ENCODE measurements around the gene S100A10. TPM values are rescaled to one million over a fixed set of nuclear protein-coding genes. Genes with fewer than 3 reads are reported as not detected.

S100A10 gene
- total and polyA plus RNA-seq, 2 experiments from 2014 or later, result 35.9 to 634 TPM

GRCh38 chr1:151940541-151940940, 53.1 kb downstream of the S100A10 start:
- Histone ChIP-seq H3K4me2 (no peak overlapping the region), H3K4me3 (no peak overlapping the region), H3K4me1 (ENCODE audit: insufficient read depth) (peaks cover 4% of the 10 kb centered on the region; the same call in 1 of the 2 replicates), H3K27ac (ENCODE audit: low read depth) (no peak overlapping the region), H3K36me3 (ENCODE audit: insufficient read depth) (no peaks in the 10 kb centered on the region), H3K79me2 (replicated peaks; ENCODE audit: insufficient read depth) (no peaks in the 10 kb centered on the region), H4K20me1 (replicated peaks; ENCODE audit: insufficient read depth) (no peaks in the 10 kb centered on the region), H3K27me3 (ENCODE audit: insufficient read depth) (no peaks in the 10 kb centered on the region), H3F3A (replicated peaks; ENCODE audit: low read depth) (no peaks in the 10 kb centered on the region), H2AFZ (no peak overlapping the region), H3K9me2 (ENCODE audit: insufficient read depth) (no peaks in the 10 kb centered on the region)
- DNase-seq (ENCODE audit: low spot score) (no peak), ATAC-seq (no peak)
- Mint-ChIP-seq H3K27ac (no peak overlapping the region), H3K27me3 (ENCODE audit: insufficient read depth, low read depth, poor library complexity) (peaks cover under 1% of the 10 kb centered on the region), H3K4me1 (peaks cover 10% of the 10 kb centered on the region; the same call in 2 of the 3 replicates), H3K36me3 (ENCODE audit: low read depth) (no peaks in the 10 kb centered on the region), H3K9me3 (no peaks in the 10 kb centered on the region), H3K4me3 (no peak overlapping the region)
- TF ChIP-seq CTCF (conservative IDR thresholded peaks at IDR 0.05; ENCODE audit: low read depth in 2 of 2) (no peak), ZNF462 (CRISPR knock-in tag; IDR thresholded peaks at IDR 0.05) (no peak), ETS1 (IDR thresholded peaks at IDR 0.05) (no peak), EZH2 (IDR thresholded peaks at IDR 0.05; ENCODE audit: low read depth, unreplicated experiment) (no peak), ZNF114 (CRISPR knock-in tag; IDR thresholded peaks at IDR 0.05) (no peak), POLR2AphosphoS5 (IDR thresholded peaks at IDR 0.05; ENCODE audit: low read depth) (no peak), EZH2phosphoT487 (IDR thresholded peaks at IDR 0.05; ENCODE audit: unreplicated experiment) (no peak), ZNF331 (CRISPR knock-in tag; IDR thresholded peaks at IDR 0.05; ENCODE audit: low read depth) (no peak), NANOG (IDR thresholded peaks at IDR 0.05; ENCODE audit: borderline replicate concordance) (no peak), REST (IDR thresholded peaks at IDR 0.05; ENCODE audit: unreplicated experiment) (no peak), STAT1 (IDR thresholded peaks at IDR 0.05; ENCODE audit: unreplicated experiment) (no peak), JUNB (IDR thresholded peaks at IDR 0.05; ENCODE audit: unreplicated experiment) (no peak), CREB1 (CRISPR knock-in tag; IDR thresholded peaks at IDR 0.05; ENCODE audit: low read depth) (no peak)
